GM10266 (cell line): ENCODE data around the gene PCNX3.

Experiments
- DNase-seq: peaks from one replicate; pipeline ENCODE4 v3.0.0; 2012; ENCODE audit errors: extremely low spot score
- CTCF ChIP-seq: IDR thresholded peaks from 2 replicates; pipeline ENCODE4 v1.5.1; 2012; ENCODE audit warnings: mild to moderate bottlenecking, low read depth; ENCODE audit not compliant: control insufficient read depth, insufficient read depth; ENCODE audit errors: missing control alignments

The PCNX3 gene

GRCh38 chr11:65648997-65649493 is 33.5 kb downstream of the PCNX3 start:
- no peak for TF ChIP-seq CTCF
- no peak for DNase-seq

DNA sequence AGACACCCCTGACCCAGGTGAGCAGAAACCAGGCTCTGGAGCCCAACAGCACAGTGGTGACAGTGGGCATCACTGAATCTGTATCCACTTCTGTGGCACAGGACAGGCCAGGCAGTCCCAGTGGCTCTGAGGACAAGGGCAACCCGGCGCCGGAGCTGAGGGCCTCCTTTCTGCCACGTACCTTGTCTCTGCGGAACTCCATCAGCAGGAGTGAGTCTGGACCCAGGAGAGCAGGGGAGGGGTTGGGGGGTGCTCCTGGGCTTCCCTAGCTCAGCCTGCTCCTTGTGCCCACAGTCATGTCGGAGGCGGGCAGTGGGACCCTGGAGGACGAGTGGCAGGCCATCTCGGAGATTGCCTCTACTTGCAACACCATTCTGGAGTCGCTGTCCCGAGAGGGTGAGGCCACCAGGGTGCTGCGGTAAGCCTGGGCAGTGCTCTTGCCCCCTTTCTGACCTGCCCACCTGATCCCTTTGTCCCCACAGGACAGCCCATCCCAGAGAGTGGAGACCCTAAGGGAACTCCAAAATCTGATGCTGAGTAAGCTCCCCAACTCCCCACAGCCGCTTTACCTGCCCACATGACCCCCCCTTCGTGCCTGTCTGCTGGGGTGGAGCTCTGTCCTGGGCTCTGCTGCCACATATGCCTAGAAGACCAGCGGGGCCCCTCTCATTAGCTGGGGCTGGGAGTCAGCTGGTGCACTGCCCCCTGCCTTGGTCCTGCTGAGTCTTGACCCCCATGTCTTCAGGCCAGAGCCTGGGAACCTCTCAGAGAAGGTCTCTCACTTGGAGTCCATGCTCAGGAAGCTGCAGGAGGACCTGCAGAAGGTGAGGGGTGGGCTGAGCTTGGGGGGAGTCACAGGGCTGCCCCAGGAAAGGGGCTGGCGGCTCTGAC is 34.3 kb downstream of the PCNX3 start:
- no peak for DNase-seq
- TF ChIP-seq CTCF, result no peak

DNA sequence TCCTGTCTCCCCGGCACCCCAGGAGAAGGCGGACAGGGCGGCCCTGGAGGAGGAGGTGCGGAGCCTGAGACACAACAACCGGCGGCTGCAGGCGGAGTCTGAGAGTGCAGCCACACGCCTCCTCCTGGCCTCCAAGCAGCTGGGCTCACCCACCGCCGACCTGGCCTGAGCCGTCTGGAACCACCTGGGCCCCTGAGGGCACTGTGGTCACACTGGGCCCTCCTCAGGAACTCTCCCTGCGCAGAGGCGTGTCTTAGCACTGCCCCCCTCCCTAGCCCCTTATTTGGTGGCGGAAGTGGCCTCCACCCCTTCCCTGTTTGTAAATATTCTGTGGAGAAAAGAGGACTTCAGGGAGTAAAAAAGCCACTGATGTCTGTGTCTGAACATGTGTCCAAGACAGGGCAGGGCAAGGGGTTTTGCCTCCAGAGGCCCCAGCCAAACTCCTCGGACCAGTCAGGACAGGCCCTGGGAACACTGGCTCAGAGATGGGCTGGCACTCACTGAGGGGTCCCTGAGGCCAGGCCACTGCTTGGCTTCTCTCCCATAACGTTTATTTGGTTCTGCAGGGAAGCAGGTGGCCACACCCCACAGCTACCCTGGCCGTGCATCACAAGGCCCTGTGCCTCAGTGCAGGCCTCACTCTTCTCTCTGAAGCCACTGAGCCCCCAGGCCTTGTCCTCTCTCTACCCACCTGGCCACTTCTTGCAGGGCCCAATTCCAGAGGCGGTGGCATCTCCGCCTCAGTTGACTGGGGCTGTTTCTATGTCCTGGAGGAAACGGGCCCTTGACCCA is 35.2 kb downstream of the PCNX3 start:
- no peak for DNase-seq
- TF ChIP-seq CTCF, result no peak

DNA sequence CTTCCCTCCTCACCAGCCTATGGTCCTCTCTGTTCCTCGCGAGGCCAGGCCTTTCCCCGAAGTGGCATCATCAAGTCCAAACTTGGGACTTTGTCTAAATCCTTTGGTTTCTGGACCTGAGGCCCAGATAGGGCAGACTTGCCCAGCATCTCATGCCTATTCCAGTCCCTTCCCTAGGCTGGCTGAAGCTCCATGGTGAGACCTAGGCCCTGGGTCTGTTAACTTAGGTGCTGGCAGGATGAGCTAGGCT is 35.7 kb downstream of the PCNX3 start:
- no peak for TF ChIP-seq CTCF
- DNase-seq, result no peak

DNA sequence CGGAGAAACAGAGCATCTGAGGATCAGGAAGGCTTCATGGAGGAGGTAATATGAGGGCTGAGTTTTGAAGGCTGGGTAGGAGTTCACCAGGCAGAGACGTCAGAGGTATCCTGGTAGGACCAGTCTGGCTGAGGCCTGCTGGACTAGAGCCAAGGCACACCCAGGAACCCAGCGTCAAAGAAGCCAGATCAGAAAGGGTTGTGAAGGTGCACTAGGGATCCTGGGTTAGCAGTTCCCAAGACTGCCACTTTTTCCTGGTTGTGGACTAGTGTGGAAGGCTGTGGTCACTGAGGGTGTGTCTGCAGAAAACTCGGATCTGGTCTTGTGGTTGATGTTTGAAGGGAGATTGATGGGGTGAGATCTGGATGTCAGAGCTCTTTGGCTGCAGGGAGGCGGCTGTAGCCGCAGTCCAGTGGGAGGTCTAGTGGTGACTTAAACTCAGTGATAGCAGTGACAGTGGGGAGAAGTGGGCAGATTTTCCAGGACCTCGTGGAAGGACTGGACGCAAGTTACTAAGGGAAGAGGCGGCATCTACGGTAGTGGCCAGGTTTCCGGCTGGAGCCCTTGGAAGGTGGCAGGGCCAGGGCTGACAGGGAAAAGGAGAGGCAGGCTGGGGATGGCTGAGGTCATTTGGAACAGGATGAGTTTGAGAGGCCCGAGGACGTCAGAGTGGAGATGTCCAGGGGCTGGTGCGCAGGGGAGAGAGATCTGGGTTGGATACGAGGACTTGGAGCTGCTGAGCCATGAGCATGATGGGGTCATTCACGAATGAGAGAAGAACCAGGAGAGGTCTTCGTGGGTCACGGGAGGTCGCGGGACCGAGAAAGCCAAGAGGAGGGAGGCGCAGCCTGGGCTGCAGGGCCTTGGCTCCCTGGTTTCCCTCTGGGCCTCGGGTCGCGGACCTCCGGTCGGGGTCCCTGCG is 36.3 kb downstream of the PCNX3 start:
- no peak for DNase-seq
- TF ChIP-seq CTCF, result no peak

DNA sequence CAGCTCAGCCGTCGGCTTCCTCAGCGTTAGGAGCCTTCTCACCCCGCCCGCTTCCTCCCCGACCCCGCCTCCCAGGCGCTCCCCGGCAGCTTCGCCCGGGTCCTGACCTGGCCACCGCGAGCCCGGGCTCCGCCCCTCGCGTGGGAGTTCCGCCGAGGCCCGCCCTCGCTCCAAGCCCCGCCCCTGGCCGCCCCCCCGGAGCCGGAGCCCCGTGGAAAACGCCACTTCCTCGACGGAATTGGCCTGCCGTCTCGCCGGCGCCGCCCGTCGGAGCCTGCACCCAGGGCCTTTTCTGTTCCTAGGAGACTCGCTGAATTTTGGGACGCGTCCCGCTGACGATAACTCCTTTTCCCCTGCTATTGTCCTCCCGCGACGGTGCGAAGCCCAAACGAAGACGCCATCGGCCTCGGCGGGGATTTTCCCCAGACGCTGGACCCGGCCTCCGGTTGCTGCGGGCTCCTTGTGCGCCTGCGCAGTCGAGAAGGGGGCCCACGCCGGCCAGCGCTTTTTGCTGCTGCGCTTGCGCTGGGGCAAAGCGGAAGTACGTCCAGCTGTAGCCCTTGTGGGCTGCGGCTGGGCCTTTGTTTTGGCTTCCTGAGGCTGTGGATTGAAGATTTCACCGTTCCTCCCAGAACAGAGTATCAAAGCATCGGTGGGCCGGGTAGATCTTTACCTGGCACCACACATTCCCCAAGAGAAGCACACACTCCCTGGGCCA is 37.1 kb downstream of the PCNX3 start:
- TF ChIP-seq CTCF, result no peak
- peak; percentile 99 for DNase-seq
